ENCODE data around the gene PPP6R1. TPM values are rescaled to one million over a fixed set of nuclear protein-coding genes. Genes with fewer than 3 reads are reported as not detected.

PPP6R1 gene
- total and polyA plus RNA-seq, 2 experiments from 2014 or later: 37.1 to 76.0 TPM

GRCh38 chr19:55244004-55244680 is 14.7 kb downstream of the PPP6R1 start:
- H3K9me2 ChIP-seq (replicated peaks; ENCODE audit: insufficient read depth): no peaks in the 10 kb centered on the region
- H4K20me1 ChIP-seq (ENCODE audit: insufficient read depth, poor library complexity, severe bottlenecking): peaks cover 38% of the 10 kb centered on the region
- H3K27ac ChIP-seq: no peak overlapping the region
- H3K9me3 ChIP-seq (ENCODE audit: low read depth): no peaks in the 10 kb centered on the region
- WGBS (ENCODE audit: low lambda C conversion rate, missing lambda C conversion rate): 96% methylated on average over 12 of the region's 12 CpGs
- DNase-seq (ENCODE audit: low spot score): no peak
- no peaks in the 10 kb centered on the region for H3K27me3 ChIP-seq
- peaks cover 24% of the 10 kb centered on the region for H3K79me2 ChIP-seq
- H2AFZ ChIP-seq: no peak overlapping the region
- no peaks in the 10 kb centered on the region for H3K4me1 ChIP-seq (ENCODE audit: insufficient read depth)
- H3K4me3 ChIP-seq: no peak overlapping the region
- no peaks in the 10 kb centered on the region for H3K36me3 ChIP-seq (replicated peaks; ENCODE audit: insufficient read depth, low read depth)
- H3K4me2 ChIP-seq: no peak overlapping the region
- TF ChIP-seq EZH2phosphoT487 (IDR thresholded peaks at IDR 0.05; ENCODE audit: low read depth, severe bottlenecking, unreplicated experiment): no peak

- Histone ChIP-seq H3K36me3 (replicated peaks; ENCODE audit: insufficient read depth, low read depth) (no peaks in the 10 kb centered on the region), H4K20me1 (ENCODE audit: insufficient read depth, poor library complexity, severe bottlenecking) (peaks cover 22% of the 10 kb centered on the region), H3K4me2 (no peak overlapping the region), H2AFZ (no peak overlapping the region), H3K9me3 (ENCODE audit: low read depth) (no peaks in the 10 kb centered on the region), H3K27ac (no peak overlapping the region), H3K4me1 (ENCODE audit: insufficient read depth) (no peaks in the 10 kb centered on the region), H3K79me2 (peaks cover 8% of the 10 kb centered on the region), H3K4me3 (no peak overlapping the region), H3K27me3 (no peaks in the 10 kb centered on the region), H3K9me2 (replicated peaks; ENCODE audit: insufficient read depth) (no peaks in the 10 kb centered on the region)
- no peak for DNase-seq (ENCODE audit: low spot score)
- WGBS (ENCODE audit: low lambda C conversion rate, missing lambda C conversion rate): 92% methylated on average over 7 of the region's 7 CpGs
- no peak for TF ChIP-seq EZH2phosphoT487 (IDR thresholded peaks at IDR 0.05; ENCODE audit: low read depth, severe bottlenecking, unreplicated experiment)
- no peak for TF ChIP-seq EZH2 (IDR thresholded peaks at IDR 0.05; ENCODE audit: borderline replicate concordance)
- no peak for TF ChIP-seq CTCF (IDR thresholded peaks at IDR 0.05; ENCODE audit: poor library complexity)
Measured at GRCh38 chr19:55242517-55242916, 16.3 kb downstream of the PPP6R1 start.

GRCh38 chr19:55241935-55242464 is 16.8 kb downstream of the PPP6R1 start:
- Histone ChIP-seq H3K36me3 (replicated peaks; ENCODE audit: insufficient read depth, low read depth) (no peaks in the 10 kb centered on the region), H4K20me1 (ENCODE audit: insufficient read depth, poor library complexity, severe bottlenecking) (peaks cover 16% of the 10 kb centered on the region), H3K9me3 (ENCODE audit: low read depth) (no peaks in the 10 kb centered on the region), H3K79me2 (peaks cover 2% of the 10 kb centered on the region), H3K27me3 (no peaks in the 10 kb centered on the region), H2AFZ (no peak overlapping the region), H3K9me2 (replicated peaks; ENCODE audit: insufficient read depth) (no peaks in the 10 kb centered on the region), H3K4me2 (no peak overlapping the region), H3K27ac (no peak overlapping the region), H3K4me1 (ENCODE audit: insufficient read depth) (no peaks in the 10 kb centered on the region), H3K4me3 (no peak overlapping the region)
- 98% methylated on average over 14 of the region's 16 CpGs for WGBS (ENCODE audit: low lambda C conversion rate, missing lambda C conversion rate)
- DNase-seq (ENCODE audit: low spot score): no peak
- TF ChIP-seq EZH2phosphoT487 (IDR thresholded peaks at IDR 0.05; ENCODE audit: low read depth, severe bottlenecking, unreplicated experiment) (no peak), CTCF (IDR thresholded peaks at IDR 0.05; ENCODE audit: poor library complexity) (no peak), EZH2 (IDR thresholded peaks at IDR 0.05; ENCODE audit: borderline replicate concordance) (no peak)

GRCh38 chr19:55241143-55241934 is 17.5 kb downstream of the PPP6R1 start:
- no peaks in the 10 kb centered on the region for H3K9me2 ChIP-seq (replicated peaks; ENCODE audit: insufficient read depth)
- WGBS (ENCODE audit: low lambda C conversion rate, missing lambda C conversion rate): 98% methylated on average over 35 of the region's 37 CpGs
- DNase-seq (ENCODE audit: low spot score): no peak
- no peaks in the 10 kb centered on the region for H3K36me3 ChIP-seq (replicated peaks; ENCODE audit: insufficient read depth, low read depth)
- H3K79me2 ChIP-seq: no peaks in the 10 kb centered on the region
- no peak overlapping the region for H2AFZ ChIP-seq
- no peak for TF ChIP-seq CTCF (IDR thresholded peaks at IDR 0.05; ENCODE audit: poor library complexity)
- no peak for TF ChIP-seq EZH2 (IDR thresholded peaks at IDR 0.05; ENCODE audit: borderline replicate concordance)
- TF ChIP-seq EZH2phosphoT487 (IDR thresholded peaks at IDR 0.05; ENCODE audit: low read depth, severe bottlenecking, unreplicated experiment): no peak
- no peak overlapping the region for H3K27ac ChIP-seq
- no peak overlapping the region for H3K4me3 ChIP-seq
- H3K9me3 ChIP-seq (ENCODE audit: low read depth): no peaks in the 10 kb centered on the region
- no peak overlapping the region for H3K4me2 ChIP-seq
- peaks cover 10% of the 10 kb centered on the region for H4K20me1 ChIP-seq (ENCODE audit: insufficient read depth, poor library complexity, severe bottlenecking)
- no peaks in the 10 kb centered on the region for H3K4me1 ChIP-seq (ENCODE audit: insufficient read depth)
- H3K27me3 ChIP-seq: no peaks in the 10 kb centered on the region

Measured in hepatocyte (in vitro differentiated cells).